Activated gamma-delta T cell treated with anti-CD3 and anti-CD28 coated beads, Interleukin-2, amount 50 U/mL, for 16 hours (primary cell): ENCODE measurements around the gene IZUMO1R.
"Not testable (repeated sequence)": the region's sequence is repeated elsewhere in the genome, so short reads cannot be mapped to it uniquely, and the experiment has no call there.

Source experiments
- DNase-seq: peaks from one replicate; pipeline ENCODE4 v3.0.0-alpha.2; 2020; ENCODE audit warnings: low read depth

The IZUMO1R gene

GRCh38 chr11:94326947-94327346 lies 22.6 kb downstream of the IZUMO1R start:
- no peak for DNase-seq

- DNase-seq, result no peak
These were observed 24.3 kb downstream of the IZUMO1R start for GRCh38 chr11:94328587-94329080.

- DNase-seq, result no peak
These were observed 25.1 kb downstream of the IZUMO1R start for GRCh38 chr11:94329501-94329900.

- DNase-seq, result no peak
These were observed 26.4 kb downstream of the IZUMO1R start for GRCh38 chr11:94330789-94331188.

- DNase-seq, result no peak
These were observed 28.4 kb downstream of the IZUMO1R start for GRCh38 chr11:94332814-94333213.

- DNase-seq, result no peak
These were observed 31.7 kb downstream of the IZUMO1R start for GRCh38 chr11:94336033-94336432.

GRCh38 chr11:94338651-94339050 lies 34.3 kb downstream of the IZUMO1R start:
- no peak for DNase-seq

GRCh38 chr11:94342250-94342649 lies 37.9 kb downstream of the IZUMO1R start:
- no peak for DNase-seq

- no peak for DNase-seq
These were observed 39.1 kb downstream of the IZUMO1R start for GRCh38 chr11:94343495-94343894.

- DNase-seq, result not testable (repeated sequence)
These were observed 41.9 kb downstream of the IZUMO1R start for GRCh38 chr11:94346311-94346710.

GRCh38 chr11:94350850-94351563 lies 46.6 kb downstream of the IZUMO1R start:
- not testable (repeated sequence) for DNase-seq
